ENCODE data around the gene SCAF8. TPM values are rescaled to one million over a fixed set of nuclear protein-coding genes. Genes with fewer than 3 reads are reported as not detected.

Gene SCAF8
- total and polyA plus RNA-seq, 9 of the 15 experiments (the other 6 are each of a cell fraction or from before 2014, with no cell fraction given) = 10.5 to 46.6 (median 23.2) TPM

DNA sequence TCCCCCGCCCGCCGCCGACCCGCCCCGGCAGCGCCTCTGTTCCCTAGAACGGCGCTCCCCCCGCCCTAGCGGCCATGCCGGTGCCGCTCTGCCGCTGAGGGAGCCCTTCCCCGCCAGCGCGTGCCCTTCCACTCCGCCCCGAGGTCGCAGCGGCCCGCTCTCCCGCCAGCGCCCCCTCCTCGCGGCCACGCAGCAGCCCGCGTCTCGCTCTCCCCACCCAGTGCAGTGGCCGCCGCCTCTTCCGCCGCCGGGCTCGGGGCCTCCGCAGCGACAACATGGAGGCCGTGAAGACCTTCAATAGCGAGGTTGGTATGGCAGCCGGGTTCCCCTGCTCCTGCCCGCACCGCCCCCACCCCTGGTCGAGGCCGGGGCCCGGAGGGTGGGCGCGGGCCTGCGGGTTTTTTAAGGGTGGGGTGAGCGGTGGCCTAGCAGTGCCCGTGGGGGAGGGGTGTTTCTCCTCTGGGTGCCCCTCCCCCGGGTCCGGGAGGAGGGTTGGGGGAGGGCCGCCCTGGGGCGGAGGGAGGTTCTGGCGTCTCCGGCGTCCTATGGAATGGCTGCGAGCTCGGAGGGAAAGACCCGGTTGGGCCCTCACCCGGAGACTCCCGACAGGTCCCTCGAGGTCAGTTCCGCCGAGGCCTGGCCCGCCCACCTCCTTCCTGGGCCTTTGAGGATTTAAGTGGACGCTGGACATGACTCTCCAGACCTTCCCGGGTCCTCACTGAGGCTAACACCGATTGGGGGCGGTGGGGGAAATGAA, 588 bp downstream of the SCAF8 start (continued):
- TF ChIP-seq, protein P1, sequence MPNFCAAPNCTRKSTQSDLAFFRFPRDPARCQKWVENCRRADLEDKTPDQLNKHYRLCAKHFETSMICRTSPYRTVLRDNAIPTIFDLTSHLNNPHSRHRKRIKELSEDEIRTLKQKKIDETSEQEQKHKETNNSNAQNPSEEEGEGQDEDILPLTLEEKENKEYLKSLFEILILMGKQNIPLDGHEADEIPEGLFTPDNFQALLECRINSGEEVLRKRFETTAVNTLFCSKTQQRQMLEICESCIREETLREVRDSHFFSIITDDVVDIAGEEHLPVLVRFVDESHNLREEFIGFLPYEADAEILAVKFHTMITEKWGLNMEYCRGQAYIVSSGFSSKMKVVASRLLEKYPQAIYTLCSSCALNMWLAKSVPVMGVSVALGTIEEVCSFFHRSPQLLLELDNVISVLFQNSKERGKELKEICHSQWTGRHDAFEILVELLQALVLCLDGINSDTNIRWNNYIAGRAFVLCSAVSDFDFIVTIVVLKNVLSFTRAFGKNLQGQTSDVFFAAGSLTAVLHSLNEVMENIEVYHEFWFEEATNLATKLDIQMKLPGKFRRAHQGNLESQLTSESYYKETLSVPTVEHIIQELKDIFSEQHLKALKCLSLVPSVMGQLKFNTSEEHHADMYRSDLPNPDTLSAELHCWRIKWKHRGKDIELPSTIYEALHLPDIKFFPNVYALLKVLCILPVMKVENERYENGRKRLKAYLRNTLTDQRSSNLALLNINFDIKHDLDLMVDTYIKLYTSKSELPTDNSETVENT (CRISPR knock-in tag; IDR thresholded peaks at IDR 0.05) = peak; percentile 51; the same call in 1 of the 2 replicates
- TF ChIP-seq RB1 (IDR thresholded peaks at IDR 0.05; ENCODE audit: low read depth) = peak; percentile 16
- no peak for TF ChIP-seq RBBP5 (IDR thresholded peaks at IDR 0.05; ENCODE audit: borderline replicate concordance, insufficient read depth, low read length, poor library complexity, severe bottlenecking)
- TF ChIP-seq POLR2AphosphoS5 (IDR thresholded peaks at IDR 0.05; ENCODE audit: control insufficient read depth, insufficient read depth, low read depth, low read length) = peak; percentile 62
- no peak for TF ChIP-seq CHD4 (IDR thresholded peaks at IDR 0.05; ENCODE audit: insufficient read depth, insufficient replicate concordance, low read depth, low read length, poor library complexity, severe bottlenecking)
- TF ChIP-seq NCOR1 (IDR thresholded peaks at IDR 0.05) = peak; percentile 1; the same call in 1 of the 2 replicates
- TF ChIP-seq CBFA2T2 (conservative IDR thresholded peaks at IDR 0.05) = no peak
- peak; percentile 26; the same call in 1 of the 2 replicates for TF ChIP-seq GMEB1 (CRISPR knock-in tag; IDR thresholded peaks at IDR 0.05)
- TF ChIP-seq HMG20A (CRISPR knock-in tag; conservative IDR thresholded peaks at IDR 0.05) = no peak
- no peak for TF ChIP-seq ZNF232 (CRISPR knock-in tag; IDR thresholded peaks at IDR 0.05)
- peak; percentile 91 for TF ChIP-seq EP400 (IDR thresholded peaks at IDR 0.05)
- TF ChIP-seq CHD1 (IDR thresholded peaks at IDR 0.05; ENCODE audit: low read length) = no peak
- TF ChIP-seq NUFIP1 (IDR thresholded peaks at IDR 0.05; ENCODE audit: partially characterized antibody) = no peak
- no peak for TF ChIP-seq SMARCB1 (IDR thresholded peaks at IDR 0.05; ENCODE audit: insufficient read length, low read depth)
- TF ChIP-seq ZNF3 (CRISPR knock-in tag; IDR thresholded peaks at IDR 0.05) = no peak
- no peak for TF ChIP-seq ZNF311 (CRISPR knock-in tag; IDR thresholded peaks at IDR 0.05)
- peak in 1 of 2 experiments; percentile 97; a peak in 2 of 4 replicates for TF ChIP-seq KDM1A (IDR thresholded peaks at IDR 0.05)
- TF ChIP-seq TEAD1 (CRISPR knock-in tag; IDR thresholded peaks at IDR 0.05) = peak in 1 of 2 experiments; percentile 61; a peak in 2 of 4 replicates
- no peak; the same call in 1 of the 2 replicates for TF ChIP-seq FOXP1 (CRISPR knock-in tag; IDR thresholded peaks at IDR 0.05)
- TF ChIP-seq, protein P2, sequence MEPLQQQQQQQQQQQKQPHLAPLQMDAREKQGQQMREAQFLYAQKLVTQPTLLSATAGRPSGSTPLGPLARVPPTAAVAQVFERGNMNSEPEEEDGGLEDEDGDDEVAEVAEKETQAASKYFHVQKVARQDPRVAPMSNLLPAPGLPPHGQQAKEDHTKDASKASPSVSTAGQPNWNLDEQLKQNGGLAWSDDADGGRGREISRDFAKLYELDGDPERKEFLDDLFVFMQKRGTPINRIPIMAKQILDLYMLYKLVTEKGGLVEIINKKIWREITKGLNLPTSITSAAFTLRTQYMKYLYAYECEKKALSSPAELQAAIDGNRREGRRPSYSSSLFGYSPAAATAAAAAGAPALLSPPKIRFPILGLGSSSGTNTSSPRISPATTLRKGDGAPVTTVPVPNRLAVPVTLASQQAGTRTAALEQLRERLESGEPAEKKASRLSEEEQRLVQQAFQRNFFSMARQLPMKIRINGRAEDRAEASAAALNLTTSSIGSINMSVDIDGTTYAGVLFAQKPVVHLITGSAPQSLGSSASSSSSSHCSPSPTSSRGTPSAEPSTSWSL (CRISPR knock-in tag; IDR thresholded peaks at IDR 0.05; ENCODE audit: borderline replicate concordance) = no peak
- peak; percentile 60 for TF ChIP-seq TAF1 (IDR thresholded peaks at IDR 0.05; ENCODE audit: control insufficient read depth, extremely low read depth, insufficient read depth, low read length, severe bottlenecking)
- no peak for TF ChIP-seq SMAD3 (CRISPR knock-in tag; conservative IDR thresholded peaks at IDR 0.05)

Data from K562 (cell line).